H9 (cell line): ENCODE measurements around the gene NUMA1. TPM values are rescaled to one million over a fixed set of nuclear protein-coding genes. Genes with fewer than 3 reads are reported as not detected.

Source experiments
- DNase-seq: peaks from one replicate; pipeline ENCODE4 v3.0.0-alpha.2; 2017
- H2AFZ ChIP-seq: one replicate; pipeline ENCODE4 v1.6.1; 2013; ENCODE audit warnings: mild to moderate bottlenecking, low read length, control low read depth, moderate library complexity
- H2AK5ac ChIP-seq: 2 replicates; pipeline ENCODE4 v1.6.1; 2013; ENCODE audit warnings: low read length, control low read depth, mixed read lengths; ENCODE audit not compliant: insufficient read length
- H2BK120ac ChIP-seq: one replicate; pipeline ENCODE4 v1.6.1; 2013; ENCODE audit warnings: low read depth, mild to moderate bottlenecking, low read length, control low read depth, inconsistent platforms; ENCODE audit not compliant: poor library complexity, severe bottlenecking
- H2BK12ac ChIP-seq: 2 replicates; pipeline ENCODE4 v1.6.1; 2013; ENCODE audit warnings: low read length, control low read depth, mixed read lengths, low read depth; ENCODE audit not compliant: insufficient read length
- H2BK15ac ChIP-seq: 2 replicates; pipeline ENCODE4 v1.6.1; 2013; ENCODE audit warnings: low read depth, low read length, control low read depth
- H2BK20ac ChIP-seq: one replicate; pipeline ENCODE4 v1.6.1; 2013; ENCODE audit warnings: low read depth, mild to moderate bottlenecking, low read length, control low read depth, inconsistent platforms; ENCODE audit not compliant: poor library complexity, severe bottlenecking
- H2BK5ac ChIP-seq: 2 replicates; pipeline ENCODE4 v1.6.1; 2013; ENCODE audit warnings: low read length, control low read depth, mixed read lengths; ENCODE audit not compliant: insufficient read length
- H3K14ac ChIP-seq: 2 replicates; pipeline ENCODE4 v1.6.1; 2013; ENCODE audit warnings: low read length, control low read depth; ENCODE audit not compliant: insufficient read depth
- H3K18ac ChIP-seq: 2 replicates; pipeline ENCODE4 v1.6.1; 2013; ENCODE audit warnings: low read depth, mild to moderate bottlenecking, mixed read lengths, low read length, control low read depth; ENCODE audit not compliant: insufficient read length
- H3K23ac ChIP-seq: 2 replicates; pipeline ENCODE4 v1.6.1; 2013; ENCODE audit warnings: low read length, control low read depth, mixed read lengths, low read depth; ENCODE audit not compliant: insufficient read length
- H3K23me2 ChIP-seq: 2 replicates; pipeline ENCODE4 v1.6.1; 2013; ENCODE audit warnings: low read depth, mild to moderate bottlenecking, mixed read lengths, low read length, control low read depth; ENCODE audit not compliant: insufficient read length, poor library complexity, severe bottlenecking
- H3K27ac ChIP-seq: 2 replicates; pipeline ENCODE4 v1.5.1; 2013; ENCODE audit warnings: low read length, control low read depth, mixed read lengths, low read depth; ENCODE audit not compliant: insufficient read length
- H3K27me3 ChIP-seq: 2 replicates; pipeline ENCODE4 v1.6.1; 2013; ENCODE audit warnings: low read length, control low read depth, inconsistent platforms; ENCODE audit not compliant: insufficient read depth
- H3K4ac ChIP-seq: 2 replicates; pipeline ENCODE4 v1.6.1; 2013; ENCODE audit warnings: low read depth, mild to moderate bottlenecking, control low read depth, inconsistent platforms, low read length, moderate library complexity
- H3K4me1 ChIP-seq: 2 replicates; pipeline ENCODE4 v1.6.1; 2013; ENCODE audit warnings: low read length, control low read depth, inconsistent platforms; ENCODE audit not compliant: insufficient read depth
- H3K4me2 ChIP-seq: 2 replicates; pipeline ENCODE4 v1.6.1; 2013; ENCODE audit warnings: low read length, control low read depth, mixed read lengths; ENCODE audit not compliant: insufficient read length, insufficient read depth
- H3K56ac ChIP-seq: 2 replicates; pipeline ENCODE4 v1.6.1; 2013; ENCODE audit warnings: low read depth, mild to moderate bottlenecking, mixed read lengths, low read length, control low read depth; ENCODE audit not compliant: insufficient read length
- H3K79me1 ChIP-seq: 2 replicates; pipeline ENCODE4 v1.6.1; 2013; ENCODE audit warnings: low read depth, mild to moderate bottlenecking, moderate library complexity, low read length, control low read depth, inconsistent platforms; ENCODE audit not compliant: insufficient read depth, poor library complexity, severe bottlenecking
- H3K79me2 ChIP-seq: 2 replicates; pipeline ENCODE4 v1.6.1; 2013; ENCODE audit warnings: low read length, control low read depth, inconsistent platforms; ENCODE audit not compliant: insufficient read depth
- H3K9ac ChIP-seq: 2 replicates; pipeline ENCODE4 v1.6.1; 2013; ENCODE audit warnings: low read length, control low read depth, mixed read lengths; ENCODE audit not compliant: insufficient read length; ENCODE audit errors: extremely low read depth
- H3K9me3 ChIP-seq: one replicate; pipeline ENCODE4 v1.6.1; 2013; ENCODE audit warnings: low read depth, low read length, inconsistent platforms; ENCODE audit not compliant: control insufficient read depth
- H3T11ph ChIP-seq: one replicate; pipeline ENCODE4 v1.6.1; 2013; ENCODE audit warnings: mild to moderate bottlenecking, low read length, control low read depth, inconsistent platforms
- H4K20me1 ChIP-seq: one replicate; pipeline ENCODE4 v1.6.1; 2013; ENCODE audit not compliant: control insufficient read depth, insufficient read length, insufficient read depth
- H4K5ac ChIP-seq: 2 replicates; pipeline ENCODE4 v1.6.1; 2013; ENCODE audit warnings: low read depth, mild to moderate bottlenecking, mixed read lengths, low read length, control low read depth; ENCODE audit not compliant: insufficient read length
- H4K8ac ChIP-seq: replicated peaks from 2 replicates; pipeline ENCODE4 v1.6.1; 2013; ENCODE audit warnings: low read length, control low read depth, mixed read lengths, low read depth; ENCODE audit not compliant: insufficient read length
- H4K91ac ChIP-seq: 2 replicates; pipeline ENCODE4 v1.6.1; 2013; ENCODE audit warnings: low read depth, mild to moderate bottlenecking, moderate library complexity, mixed read lengths, low read length, control low read depth; ENCODE audit not compliant: insufficient read length
- H3K27ac Mint-ChIP-seq, 3 experiments: 2 replicates in 2 of 3; 3 replicates in 1 of 3; pipeline ENCODE4 v1.8.0; 2020 to 2021; ENCODE audit warnings: mixed read lengths in 3 of 3, mild to moderate bottlenecking in 1 of 3, moderate library complexity in 1 of 3
- H3K27me3 Mint-ChIP-seq: 2 replicates; pipeline ENCODE4 v1.8.0; 2021; ENCODE audit warnings: low read depth, mild to moderate bottlenecking, moderate library complexity, mixed read lengths
- H3K36me3 Mint-ChIP-seq, 3 experiments: 2 replicates in 2 of 3; 3 replicates in 1 of 3; pipeline ENCODE4 v1.8.0; 2020 to 2021; ENCODE audit warnings: low read depth in 3 of 3, mixed read lengths in 3 of 3; ENCODE audit not compliant: insufficient read depth in 1 of 3
- H3K4me1 Mint-ChIP-seq, 2 experiments: 2 replicates each; pipeline ENCODE4 v1.8.0; 2020; ENCODE audit warnings: mixed read lengths in 2 of 2
- H3K4me3 Mint-ChIP-seq, 2 experiments: 2 replicates in 1 of 2; 3 replicates in 1 of 2; pipeline ENCODE4 v1.8.0; 2020 to 2021; ENCODE audit warnings: mild to moderate bottlenecking in 2 of 2, mixed read lengths in 2 of 2, moderate library complexity in 1 of 2
- H3K9me3 Mint-ChIP-seq, 2 experiments: 2 replicates in 1 of 2; 3 replicates in 1 of 2; pipeline ENCODE4 v1.8.0; 2020; ENCODE audit warnings: mild to moderate bottlenecking in 2 of 2, mixed read lengths in 2 of 2, moderate library complexity in 1 of 2
- WGBS: extraction: QIAGEN DNeasy Blood & Tissue Kit; methylation state at CpG from one replicate; pipeline ENCODE4 v1.1.7; 2013; ENCODE audit warnings: missing lambda C conversion rate, low lambda C conversion rate, mixed read lengths; ENCODE audit not compliant: insufficient read length; ENCODE audit errors: extremely low coverage; 5-methylcytosine and 5-hydroxymethylcytosine counted together
- total RNA-seq: library from RNA; stranded (reverse); gene quantifications from 2 replicates; pipeline ENCODE4 v1.2.1, GENCODE V29; 2021
- TF ChIP-seq, protein P1 (sequence below): fragments of 200-600 bp; sonication (generic); conservative IDR thresholded peaks from 3 replicates; pipeline ENCODE4 v1.8.0; 2021; ENCODE audit warnings: antibody characterized with exemption, mild to moderate bottlenecking

The NUMA1 gene
- total RNA-seq, 1 experiment from 2014 or later = 136 TPM

GRCh38 chr11:71988050-71988449, 92.3 kb downstream of the NUMA1 start:
- Histone ChIP-seq H3K27ac (no peak overlapping the region), H3K56ac (no peak overlapping the region), H3K27me3 (no peaks in the 10 kb centered on the region), H3K9ac (no peak overlapping the region), H3K79me1 (no peaks in the 10 kb centered on the region), H2BK20ac (no peak overlapping the region), H3K4me1 (no peaks in the 10 kb centered on the region), H4K91ac (no peak overlapping the region), H4K8ac (no peak overlapping the region), H2BK5ac (no peak overlapping the region), H4K5ac (no peak overlapping the region), H3K79me2 (no peaks in the 10 kb centered on the region), H2BK15ac (no peak overlapping the region), H3T11ph (no peak overlapping the region), H3K14ac (no peak overlapping the region), H4K20me1 (no peaks in the 10 kb centered on the region), H3K23ac (no peak overlapping the region), H3K4me2 (no peak overlapping the region), H3K4ac (no peak overlapping the region), H2BK120ac (no peak overlapping the region), H3K18ac (no peak overlapping the region), H2AFZ (no peak overlapping the region), H3K23me2 (no peaks in the 10 kb centered on the region), H3K9me3 (no peaks in the 10 kb centered on the region), H2AK5ac (no peak overlapping the region), H2BK12ac (no peak overlapping the region)
- peaks cover 11 to 34% (median 19%) of the 10 kb centered on the region in 3 experiments; a peak in 6 of 7 replicates for H3K36me3 Mint-ChIP-seq
- H3K27me3 Mint-ChIP-seq = no peaks in the 10 kb centered on the region
- H3K4me1 Mint-ChIP-seq = no peaks in the 10 kb centered on the region
- DNase-seq = no peak
- no peaks in the 10 kb centered on the region for H3K9me3 Mint-ChIP-seq
- TF ChIP-seq, protein P1, sequence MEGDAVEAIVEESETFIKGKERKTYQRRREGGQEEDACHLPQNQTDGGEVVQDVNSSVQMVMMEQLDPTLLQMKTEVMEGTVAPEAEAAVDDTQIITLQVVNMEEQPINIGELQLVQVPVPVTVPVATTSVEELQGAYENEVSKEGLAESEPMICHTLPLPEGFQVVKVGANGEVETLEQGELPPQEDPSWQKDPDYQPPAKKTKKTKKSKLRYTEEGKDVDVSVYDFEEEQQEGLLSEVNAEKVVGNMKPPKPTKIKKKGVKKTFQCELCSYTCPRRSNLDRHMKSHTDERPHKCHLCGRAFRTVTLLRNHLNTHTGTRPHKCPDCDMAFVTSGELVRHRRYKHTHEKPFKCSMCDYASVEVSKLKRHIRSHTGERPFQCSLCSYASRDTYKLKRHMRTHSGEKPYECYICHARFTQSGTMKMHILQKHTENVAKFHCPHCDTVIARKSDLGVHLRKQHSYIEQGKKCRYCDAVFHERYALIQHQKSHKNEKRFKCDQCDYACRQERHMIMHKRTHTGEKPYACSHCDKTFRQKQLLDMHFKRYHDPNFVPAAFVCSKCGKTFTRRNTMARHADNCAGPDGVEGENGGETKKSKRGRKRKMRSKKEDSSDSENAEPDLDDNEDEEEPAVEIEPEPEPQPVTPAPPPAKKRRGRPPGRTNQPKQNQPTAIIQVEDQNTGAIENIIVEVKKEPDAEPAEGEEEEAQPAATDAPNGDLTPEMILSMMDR = no peak
- H3K27ac Mint-ChIP-seq = no peak overlapping the region
- H3K4me3 Mint-ChIP-seq = no peak overlapping the region
- WGBS = no CpG with 5 or more reads among the region's 3 CpGs
